22Rv1 (cell line): Measurements from ENCODE around the gene CHD6.

ENCODE experiments used
- H3K27ac ChIP-seq: fragments of 450-650 bp; 2 replicates; pipeline ENCODE4 v1.5.1; 2017
- ZFX ChIP-seq: fragments of 450-650 bp; IDR thresholded peaks from 2 replicates; pipeline ENCODE4 v1.6.1; 2017; ENCODE audit warnings: antibody characterized with exemption, borderline replicate concordance
- TF ChIP-seq, protein P1 (sequence below): fragments of 450-650 bp; IDR thresholded peaks from 2 replicates; pipeline ENCODE4 v1.5.1; 2017; ENCODE audit warnings: mild to moderate bottlenecking

Gene CHD6

DNA sequence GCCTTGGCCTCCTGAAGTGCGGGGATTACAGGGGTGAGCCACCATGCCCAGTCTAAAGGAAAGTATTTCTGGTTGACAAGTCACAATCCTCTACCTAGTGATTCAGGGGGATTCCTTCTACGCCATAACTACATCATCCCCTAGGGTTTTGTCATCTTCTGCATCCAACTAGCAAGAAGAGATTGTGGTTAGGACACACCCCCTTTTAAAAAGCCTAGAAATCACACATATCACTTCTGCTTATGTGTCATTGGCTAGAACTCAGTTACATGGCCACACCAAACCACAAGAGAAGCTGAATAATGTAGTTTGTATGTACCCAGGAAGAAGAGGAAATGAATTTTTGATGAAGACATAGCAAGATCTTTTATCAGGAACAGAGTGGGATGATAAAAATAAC, 14.7 kb upstream of the CHD6 start:
- TF ChIP-seq, protein P1, sequence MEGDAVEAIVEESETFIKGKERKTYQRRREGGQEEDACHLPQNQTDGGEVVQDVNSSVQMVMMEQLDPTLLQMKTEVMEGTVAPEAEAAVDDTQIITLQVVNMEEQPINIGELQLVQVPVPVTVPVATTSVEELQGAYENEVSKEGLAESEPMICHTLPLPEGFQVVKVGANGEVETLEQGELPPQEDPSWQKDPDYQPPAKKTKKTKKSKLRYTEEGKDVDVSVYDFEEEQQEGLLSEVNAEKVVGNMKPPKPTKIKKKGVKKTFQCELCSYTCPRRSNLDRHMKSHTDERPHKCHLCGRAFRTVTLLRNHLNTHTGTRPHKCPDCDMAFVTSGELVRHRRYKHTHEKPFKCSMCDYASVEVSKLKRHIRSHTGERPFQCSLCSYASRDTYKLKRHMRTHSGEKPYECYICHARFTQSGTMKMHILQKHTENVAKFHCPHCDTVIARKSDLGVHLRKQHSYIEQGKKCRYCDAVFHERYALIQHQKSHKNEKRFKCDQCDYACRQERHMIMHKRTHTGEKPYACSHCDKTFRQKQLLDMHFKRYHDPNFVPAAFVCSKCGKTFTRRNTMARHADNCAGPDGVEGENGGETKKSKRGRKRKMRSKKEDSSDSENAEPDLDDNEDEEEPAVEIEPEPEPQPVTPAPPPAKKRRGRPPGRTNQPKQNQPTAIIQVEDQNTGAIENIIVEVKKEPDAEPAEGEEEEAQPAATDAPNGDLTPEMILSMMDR, result no peak
- TF ChIP-seq ZFX, result no peak
- no peak overlapping the region for H3K27ac ChIP-seq

DNA sequence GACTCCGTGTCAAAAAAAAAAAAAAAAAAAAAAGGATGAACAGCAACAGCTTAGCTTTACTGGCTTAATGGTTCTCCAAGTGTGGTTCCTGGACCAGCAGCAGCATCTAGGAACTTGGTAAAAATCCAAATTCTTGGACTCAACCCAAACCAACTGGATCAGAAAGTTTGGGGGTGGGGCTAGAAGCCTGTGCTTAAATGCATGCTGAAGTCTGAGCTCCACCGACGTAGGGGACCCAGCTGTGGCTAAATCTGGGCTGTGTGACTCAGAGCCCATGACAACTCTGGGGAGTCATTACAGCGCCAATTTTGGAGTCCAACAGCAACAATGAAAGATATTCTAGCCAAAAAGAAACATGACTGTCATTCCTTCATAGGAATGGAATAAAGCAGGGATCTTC, 13.6 kb upstream of the CHD6 start:
- no peak overlapping the region for H3K27ac ChIP-seq
- TF ChIP-seq, protein P1, result no peak
- no peak for TF ChIP-seq ZFX

DNA sequence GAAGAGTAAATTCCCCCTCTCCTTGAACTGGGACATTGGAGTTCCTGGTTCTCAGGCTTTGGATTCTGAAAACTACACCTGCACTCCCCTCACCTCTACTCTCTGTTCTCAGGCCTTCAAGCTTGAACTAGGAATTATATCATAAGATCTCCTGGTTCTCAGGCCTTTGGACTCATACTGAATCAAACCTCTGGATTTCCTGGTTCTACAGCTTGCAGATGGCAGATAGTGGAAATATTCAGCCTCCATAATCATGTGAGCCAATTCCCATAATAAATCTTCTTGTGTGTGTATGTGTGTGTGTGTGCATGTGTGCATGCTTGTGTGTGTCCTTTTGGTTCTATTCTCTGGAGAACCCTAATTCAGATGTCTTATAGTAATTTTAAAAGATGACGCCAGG, 12.7 kb upstream of the CHD6 start:
- H3K27ac ChIP-seq, result no peak overlapping the region
- TF ChIP-seq, protein P1, result no peak
- TF ChIP-seq ZFX, result no peak

DNA sequence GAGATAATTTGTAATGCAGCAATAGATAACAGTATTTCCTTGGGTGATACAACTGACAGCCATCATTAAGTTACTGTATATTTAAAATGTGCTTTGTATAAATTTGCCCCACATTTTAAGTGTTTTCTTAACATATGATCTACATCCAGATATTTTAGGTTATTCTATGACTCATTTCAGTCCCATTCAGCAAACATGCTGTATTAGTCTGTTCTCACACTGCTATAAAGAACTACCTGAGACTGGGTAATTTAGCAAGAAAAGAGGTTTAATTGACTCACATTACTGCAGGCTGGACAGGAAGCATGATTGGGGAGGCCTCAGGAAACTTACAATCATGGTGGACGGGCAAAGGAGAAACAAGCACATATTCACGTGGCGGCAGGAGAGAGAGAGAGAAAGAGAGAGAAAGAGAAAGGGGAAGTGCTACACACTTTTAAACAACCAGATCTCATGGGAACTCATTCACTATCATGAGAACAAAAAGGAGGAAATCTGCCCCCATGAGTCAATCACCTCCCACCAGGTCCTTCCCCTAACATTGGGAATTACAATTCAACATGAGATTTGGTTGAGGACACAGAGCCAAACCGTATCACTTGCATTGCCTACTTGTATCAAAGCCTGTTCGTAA, 9.6 kb upstream of the CHD6 start:
- no peak overlapping the region for H3K27ac ChIP-seq
- TF ChIP-seq, protein P1, result no peak
- no peak for TF ChIP-seq ZFX

DNA sequence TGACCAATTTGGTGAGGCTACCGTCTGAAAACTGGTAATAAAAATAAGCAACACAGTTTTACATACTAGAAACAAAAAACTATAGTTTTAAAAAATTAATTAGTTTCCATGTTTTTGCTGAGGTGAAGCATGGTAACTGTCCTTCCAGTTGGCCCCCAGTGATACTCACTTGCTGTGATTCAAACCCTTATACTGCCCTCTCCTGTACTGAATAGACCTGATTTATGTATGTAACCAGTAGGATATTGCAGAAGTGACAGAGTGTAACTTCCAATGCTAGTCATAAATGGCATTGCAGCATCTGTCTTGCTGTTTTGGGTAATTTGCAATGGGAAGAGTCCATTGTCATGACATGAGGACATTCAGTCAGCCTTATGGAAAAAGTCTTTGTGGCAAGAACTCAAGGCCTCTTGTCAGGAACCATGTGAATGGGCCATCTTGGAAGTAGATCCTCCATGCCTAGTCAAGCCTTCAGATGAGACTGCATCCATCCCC, 8.9 kb upstream of the CHD6 start:
- TF ChIP-seq ZFX, result no peak
- no peak overlapping the region for H3K27ac ChIP-seq

DNA sequence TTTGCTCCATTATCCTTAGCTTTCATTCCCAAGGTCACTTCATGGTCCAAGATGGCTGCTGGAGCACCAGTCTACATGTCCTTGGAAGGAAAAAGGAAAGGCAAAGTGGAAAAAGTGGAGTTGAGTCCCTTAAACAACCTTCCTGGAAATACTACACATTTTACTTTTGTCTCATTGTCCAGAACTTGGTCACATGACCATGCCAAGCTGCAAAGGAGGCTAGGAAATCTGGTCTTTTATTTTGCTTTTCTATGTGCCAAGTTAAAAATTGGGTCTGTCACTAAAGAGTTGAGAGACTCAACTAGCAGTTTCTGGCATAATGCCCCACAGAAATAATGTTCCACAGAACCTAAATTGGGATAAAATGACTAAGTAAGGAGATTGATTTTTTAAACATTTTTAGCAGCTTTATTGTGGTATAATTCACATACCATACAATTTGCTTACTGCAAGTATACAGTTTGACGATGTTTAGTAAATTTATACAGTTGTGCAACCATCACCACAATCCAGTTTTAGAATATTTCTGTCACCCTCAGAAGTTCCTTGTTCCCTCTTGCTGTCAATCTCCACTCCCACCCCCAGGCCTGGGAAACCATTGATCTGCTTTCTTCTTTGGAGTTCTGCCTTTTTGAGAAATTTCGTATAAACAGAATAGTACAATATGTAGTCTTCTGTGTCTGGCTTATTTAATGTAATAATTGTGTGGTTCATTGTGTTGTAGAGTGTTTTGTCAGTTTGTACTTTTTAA, 5.6 kb upstream of the CHD6 start:
- no peak overlapping the region for H3K27ac ChIP-seq
- TF ChIP-seq, protein P1, result no peak
- no peak for TF ChIP-seq ZFX

DNA sequence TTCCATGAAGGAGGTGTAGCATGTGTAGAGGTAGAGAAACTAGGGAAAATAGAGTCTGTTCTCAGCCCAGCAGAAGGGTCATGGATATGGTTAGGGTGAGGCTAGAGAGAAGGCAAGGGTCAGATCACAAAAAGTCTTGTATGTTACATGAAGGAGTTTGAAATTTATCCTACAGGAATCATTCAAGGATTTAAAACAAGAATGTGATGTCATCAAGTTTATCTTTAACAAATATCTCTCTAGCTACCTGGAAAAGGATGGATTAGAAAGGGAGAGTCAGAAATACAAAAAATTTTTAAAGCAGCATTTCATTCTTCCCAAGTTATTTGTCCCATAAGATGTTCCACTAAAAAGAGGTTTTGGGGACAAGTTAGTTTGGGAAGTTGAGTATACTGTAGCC, 4.4 kb upstream of the CHD6 start:
- H3K27ac ChIP-seq, result no peak overlapping the region
- TF ChIP-seq, protein P1, result no peak
- no peak for TF ChIP-seq ZFX

DNA sequence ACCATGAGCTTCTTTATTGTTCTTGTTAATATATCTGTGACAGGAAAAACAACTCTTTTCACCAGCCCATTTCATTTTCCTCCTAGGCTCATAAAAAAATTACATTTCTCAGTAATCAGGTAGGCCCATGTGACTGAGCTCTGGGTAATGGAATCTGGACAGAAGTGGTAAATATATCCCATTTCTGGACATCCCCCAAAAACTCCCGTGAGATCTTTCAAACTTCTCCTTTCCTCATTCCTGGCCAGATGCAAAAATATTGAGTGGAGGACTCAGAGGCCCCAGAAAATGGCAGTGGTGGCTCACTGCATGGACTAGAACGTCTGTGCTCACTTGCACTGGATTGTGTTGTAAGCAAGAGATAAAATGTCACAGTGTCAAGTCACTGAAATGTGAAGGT, 3.8 kb upstream of the CHD6 start:
- H3K27ac ChIP-seq, result no peak overlapping the region
- TF ChIP-seq, protein P1, result no peak
- no peak for TF ChIP-seq ZFX
